Uterus (tissue), 2 donors: ENCODE results near the gene CASR.

Experiments
- POLR2A ChIP-seq, 2 donors: fragments of 450-650 bp; IDR thresholded peaks; one replicate each; pipeline ENCODE4 v1.6.1; 2016; ENCODE audit warnings: antibody characterized with exemption in 2 of 2, mild to moderate bottlenecking in 1 of 2, moderate library complexity in 1 of 2
- TF ChIP-seq, protein P1 (sequence below), 4 experiments: fragments of 200-600 bp in 2 of 4; fragments of 450-650 bp in 2 of 4; sonication (generic) in 2 of 4; IDR thresholded peaks; one replicate each; pipeline ENCODE4 v1.5.1; 2016 to 2019; ENCODE audit warnings: antibody characterized with exemption in 4 of 4, mild to moderate bottlenecking in 2 of 4, moderate library complexity in 1 of 4

DNA sequence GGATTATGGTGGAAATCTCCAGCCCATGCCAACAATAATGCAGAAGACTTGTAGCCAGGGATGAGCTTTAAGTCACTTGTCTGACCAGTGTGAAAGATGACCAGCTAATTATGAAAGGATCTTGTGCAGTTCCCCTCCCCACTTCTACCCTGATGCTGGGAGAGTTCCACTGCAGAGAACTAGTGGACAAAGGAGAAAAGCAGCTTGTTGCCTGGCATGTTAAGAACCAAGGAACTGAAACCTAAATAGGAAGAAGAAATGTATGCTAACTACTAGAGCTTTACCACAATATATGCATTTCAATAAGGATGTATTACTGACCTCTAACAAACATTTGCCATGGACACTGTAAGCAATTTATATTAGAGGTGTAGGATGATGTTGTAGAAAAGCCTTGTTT lies 89.4 kb downstream of the CASR start:
- TF ChIP-seq, protein P1, sequence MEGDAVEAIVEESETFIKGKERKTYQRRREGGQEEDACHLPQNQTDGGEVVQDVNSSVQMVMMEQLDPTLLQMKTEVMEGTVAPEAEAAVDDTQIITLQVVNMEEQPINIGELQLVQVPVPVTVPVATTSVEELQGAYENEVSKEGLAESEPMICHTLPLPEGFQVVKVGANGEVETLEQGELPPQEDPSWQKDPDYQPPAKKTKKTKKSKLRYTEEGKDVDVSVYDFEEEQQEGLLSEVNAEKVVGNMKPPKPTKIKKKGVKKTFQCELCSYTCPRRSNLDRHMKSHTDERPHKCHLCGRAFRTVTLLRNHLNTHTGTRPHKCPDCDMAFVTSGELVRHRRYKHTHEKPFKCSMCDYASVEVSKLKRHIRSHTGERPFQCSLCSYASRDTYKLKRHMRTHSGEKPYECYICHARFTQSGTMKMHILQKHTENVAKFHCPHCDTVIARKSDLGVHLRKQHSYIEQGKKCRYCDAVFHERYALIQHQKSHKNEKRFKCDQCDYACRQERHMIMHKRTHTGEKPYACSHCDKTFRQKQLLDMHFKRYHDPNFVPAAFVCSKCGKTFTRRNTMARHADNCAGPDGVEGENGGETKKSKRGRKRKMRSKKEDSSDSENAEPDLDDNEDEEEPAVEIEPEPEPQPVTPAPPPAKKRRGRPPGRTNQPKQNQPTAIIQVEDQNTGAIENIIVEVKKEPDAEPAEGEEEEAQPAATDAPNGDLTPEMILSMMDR (IDR thresholded peaks at IDR 0.05), result no peak
- TF ChIP-seq POLR2A (IDR thresholded peaks at IDR 0.05), result no peak
